Measurements from ENCODE around the gene VIT. TPM values are rescaled to one million over a fixed set of nuclear protein-coding genes. Genes with fewer than 3 reads are reported as not detected.

VIT gene
- total and polyA plus RNA-seq, 10 donors: 0.05 to 0.74 (median 0.38) TPM; not detected in 6

GRCh38 chr2:36671731-36672130, 24.8 kb upstream of the VIT start:
- H3K36me3 ChIP-seq: no peaks in the 10 kb centered on the region
- intact Hi-C loops (cut with DNase I; ENCODE audit: low total_unique reads): no loop called here
- DNase-seq: no peak
- TF ChIP-seq POLR2A (IDR thresholded peaks at IDR 0.05) (no peak), POLR2AphosphoS5 (IDR thresholded peaks at IDR 0.05) (no peak)
- TF ChIP-seq, protein P1, sequence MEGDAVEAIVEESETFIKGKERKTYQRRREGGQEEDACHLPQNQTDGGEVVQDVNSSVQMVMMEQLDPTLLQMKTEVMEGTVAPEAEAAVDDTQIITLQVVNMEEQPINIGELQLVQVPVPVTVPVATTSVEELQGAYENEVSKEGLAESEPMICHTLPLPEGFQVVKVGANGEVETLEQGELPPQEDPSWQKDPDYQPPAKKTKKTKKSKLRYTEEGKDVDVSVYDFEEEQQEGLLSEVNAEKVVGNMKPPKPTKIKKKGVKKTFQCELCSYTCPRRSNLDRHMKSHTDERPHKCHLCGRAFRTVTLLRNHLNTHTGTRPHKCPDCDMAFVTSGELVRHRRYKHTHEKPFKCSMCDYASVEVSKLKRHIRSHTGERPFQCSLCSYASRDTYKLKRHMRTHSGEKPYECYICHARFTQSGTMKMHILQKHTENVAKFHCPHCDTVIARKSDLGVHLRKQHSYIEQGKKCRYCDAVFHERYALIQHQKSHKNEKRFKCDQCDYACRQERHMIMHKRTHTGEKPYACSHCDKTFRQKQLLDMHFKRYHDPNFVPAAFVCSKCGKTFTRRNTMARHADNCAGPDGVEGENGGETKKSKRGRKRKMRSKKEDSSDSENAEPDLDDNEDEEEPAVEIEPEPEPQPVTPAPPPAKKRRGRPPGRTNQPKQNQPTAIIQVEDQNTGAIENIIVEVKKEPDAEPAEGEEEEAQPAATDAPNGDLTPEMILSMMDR (IDR thresholded peaks at IDR 0.05 in 8 of 11, conservative IDR thresholded peaks at IDR 0.05 in 3 of 11): no peak
- H3K4me3 ChIP-seq: no peak overlapping the region
- H3K27me3 ChIP-seq (replicated peaks in 1 of 7): peaks cover 0 to 1% (median 0%) of the 10 kb centered on the region in 7 donors
- no peaks in the 10 kb centered on the region for H3K4me1 ChIP-seq
- 90 to 97% (median 96%) methylated on average over 2 of the region's 2 CpGs for WGBS, 5 donors
- no peak overlapping the region for H3K27ac ChIP-seq
- no peaks in the 10 kb centered on the region for H3K9me3 ChIP-seq

DNA sequence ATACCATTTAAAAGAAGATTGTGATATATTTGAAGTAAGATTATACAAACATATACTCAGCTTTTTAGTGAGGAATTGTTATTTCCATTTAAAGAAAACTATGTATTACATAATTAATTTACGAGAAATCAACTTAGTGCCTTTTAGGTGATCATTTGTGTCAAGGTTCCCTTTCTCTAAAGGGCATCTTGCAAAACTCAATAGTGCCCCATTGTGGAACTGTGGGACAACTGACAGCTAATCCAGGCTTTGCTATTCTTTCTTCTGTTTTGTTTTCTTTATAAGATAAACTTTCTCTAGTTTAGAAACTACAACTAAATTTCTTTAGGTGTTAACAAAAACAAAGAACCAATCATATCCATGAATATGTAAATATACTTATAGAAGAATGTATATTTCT, 24.3 kb upstream of the VIT start:
- Histone ChIP-seq H3K27me3 (replicated peaks in 1 of 7) (no peaks in the 10 kb centered on the region), H3K4me3 (no peak overlapping the region), H3K27ac (no peak overlapping the region), H3K36me3 (no peaks in the 10 kb centered on the region), H3K9me3 (no peaks in the 10 kb centered on the region), H3K4me1 (peaks cover 0 to 2% (median 0%) of the 10 kb centered on the region in 6 donors)
- DNase-seq: no peak
- WGBS, 5 donors: 46 to 83% (median 63%) methylated on average over 1 of the region's 1 CpG
- TF ChIP-seq, protein P1 (IDR thresholded peaks at IDR 0.05 in 8 of 11, conservative IDR thresholded peaks at IDR 0.05 in 3 of 11): no peak
- intact Hi-C loops (cut with DNase I; ENCODE audit: low total_unique reads): no loop called here

GRCh38 chr2:36675579-36676282, 20.8 kb upstream of the VIT start:
- no peak for DNase-seq
- Histone ChIP-seq H3K4me1 (peaks cover 0 to 10% (median 0%) of the 10 kb centered on the region in 6 donors), H3K4me3 (no peak overlapping the region), H3K9me3 (peaks cover 0 to 22% (median 14%) of the 10 kb centered on the region in 8 donors), H3K27me3 (replicated peaks in 1 of 7) (no peaks in the 10 kb centered on the region), H3K36me3 (no peaks in the 10 kb centered on the region), H3K27ac (no peak overlapping the region)
- TF ChIP-seq POLR2A (IDR thresholded peaks at IDR 0.05) (no peak), POLR2AphosphoS5 (IDR thresholded peaks at IDR 0.05) (no peak)
- TF ChIP-seq, protein P1 (IDR thresholded peaks at IDR 0.05 in 8 of 11, conservative IDR thresholded peaks at IDR 0.05 in 3 of 11): no peak
- intact Hi-C loops (cut with DNase I; ENCODE audit: low total_unique reads): no loop called here

DNA sequence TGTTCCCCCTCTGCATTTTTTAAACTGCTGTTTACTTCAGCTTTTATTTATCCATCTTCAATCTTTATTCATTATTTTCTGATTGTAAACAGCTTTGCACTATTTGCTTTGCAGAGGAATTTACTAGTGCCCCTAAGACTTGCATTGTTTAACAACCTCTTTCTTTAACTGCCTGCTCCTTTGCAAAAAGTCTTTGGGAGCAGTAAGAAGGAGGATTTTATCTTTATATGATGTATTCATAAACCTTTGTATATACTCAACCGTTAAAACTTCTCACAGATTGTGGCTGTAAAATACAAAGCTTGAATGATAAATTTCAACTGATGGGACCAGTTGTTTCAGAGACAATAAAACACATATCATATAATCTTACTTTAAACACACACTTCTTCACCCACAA, 20.1 kb upstream of the VIT start:
- TF ChIP-seq POLR2AphosphoS5 (IDR thresholded peaks at IDR 0.05) (no peak), POLR2A (IDR thresholded peaks at IDR 0.05) (no peak)
- TF ChIP-seq, protein P1 (IDR thresholded peaks at IDR 0.05 in 8 of 11, conservative IDR thresholded peaks at IDR 0.05 in 3 of 11): no peak
- intact Hi-C loops (cut with DNase I; ENCODE audit: low total_unique reads): no loop called here
- H3K4me1 ChIP-seq: peaks cover 0 to 10% (median 0%) of the 10 kb centered on the region in 6 donors
- H3K27ac ChIP-seq: no peak overlapping the region
- H3K9me3 ChIP-seq: peaks cover 0 to 22% (median 14%) of the 10 kb centered on the region in 8 donors
- no peak for DNase-seq
- no peaks in the 10 kb centered on the region for H3K27me3 ChIP-seq (replicated peaks in 1 of 7)
- WGBS, 5 donors: 58 to 83% (median 74%) methylated on average over 1 of the region's 1 CpG
- no peaks in the 10 kb centered on the region for H3K36me3 ChIP-seq
- H3K4me3 ChIP-seq: no peak overlapping the region

Data from spleen (tissue), 11 donors.